Head of caudate nucleus (tissue), 42 donors: Measurements from ENCODE around the gene MCC.

ENCODE experiments used
- DNase-seq, 42 donors: peaks; one replicate each; pipeline versions ENCODE4 v3.0.0 to v3.0.0-alpha.2; 2020 to 2021; ENCODE audit warnings: mixed read lengths in 7 of 42
- intact Hi-C: fragments of 100-400 bp; cut with DNase I; formaldehyde crosslinking; loops from one replicate; pipeline ENCODE4 v1.15.0; 2022

The MCC gene

GRCh38 chr5:113162208-113162607, 326.0 kb downstream of the MCC start:
- intact Hi-C loops = no loop called here
- no peak for DNase-seq

GRCh38 chr5:113161806-113162205, 326.4 kb downstream of the MCC start:
- intact Hi-C loops = no loop called here
- no peak for DNase-seq

- no peak for DNase-seq
- intact Hi-C loops = no loop called here
Measured at GRCh38 chr5:113157886-113158285, 330.4 kb downstream of the MCC start.

- no peak for DNase-seq
- intact Hi-C loops = no loop called here
Measured at GRCh38 chr5:113156271-113156877, 331.9 kb downstream of the MCC start.

GRCh38 chr5:113153512-113154097, 334.6 kb downstream of the MCC start:
- no peak for DNase-seq
- intact Hi-C loops = no loop called here

- intact Hi-C loops = no loop called here
Measured at GRCh38 chr5:113152380-113152740, 335.9 kb downstream of the MCC start.

GRCh38 chr5:113151641-113152379, 336.4 kb downstream of the MCC start:
- intact Hi-C loops = no loop called here
- no peak for DNase-seq

More at GRCh38 chr5:113152380-113152740, 335.9 kb downstream of the MCC start:
- DNase-seq = no peak

GRCh38 chr5:113150821-113151220, 337.4 kb downstream of the MCC start:
- DNase-seq = no peak
- intact Hi-C loops = no loop called here

GRCh38 chr5:113150221-113150620, 338.0 kb downstream of the MCC start:
- intact Hi-C loops = no loop called here

GRCh38 chr5:113147537-113147936, 340.7 kb downstream of the MCC start:
- no peak for DNase-seq
- intact Hi-C loops = no loop called here

More at GRCh38 chr5:113150221-113150620, 338.0 kb downstream of the MCC start:
- no peak for DNase-seq

GRCh38 chr5:113147101-113147508, 341.1 kb downstream of the MCC start:
- intact Hi-C loops = no loop called here
- no peak for DNase-seq

- no peak for DNase-seq
- intact Hi-C loops = no loop called here
Measured at GRCh38 chr5:113145757-113146387, 342.4 kb downstream of the MCC start.

- no peak for DNase-seq
- intact Hi-C loops = no loop called here
Measured at GRCh38 chr5:113142186-113142585, 346.1 kb downstream of the MCC start.

GRCh38 chr5:113140837-113141671, 347.2 kb downstream of the MCC start:
- intact Hi-C loops = no loop called here
- DNase-seq = peak in 11 of 42 donors; percentile 8 to 57 (median 22)

- intact Hi-C loops = no loop called here
- no peak for DNase-seq
Measured at GRCh38 chr5:113133211-113133975, 354.9 kb downstream of the MCC start.

GRCh38 chr5:113132564-113132963, 355.7 kb downstream of the MCC start:
- intact Hi-C loops = no loop called here
- no peak for DNase-seq

- intact Hi-C loops = no loop called here
Measured at GRCh38 chr5:113128641-113129330, 359.5 kb downstream of the MCC start.

GRCh38 chr5:113128082-113128481, 360.2 kb downstream of the MCC start:
- intact Hi-C loops = no loop called here
- no peak for DNase-seq

More at GRCh38 chr5:113128641-113129330, 359.5 kb downstream of the MCC start:
- DNase-seq = no peak
